IMR-90 (cell line): ENCODE measurements around the gene TUSC2.

Experiments
- CTCF ChIP-seq: conservative IDR thresholded peaks from 2 replicates; pipeline ENCODE4 v1.5.1; 2012; ENCODE audit warnings: mild to moderate bottlenecking, low read depth, low read length, improper control_type of control experiment
- NFE2L2 ChIP-seq: fragments of 150-350 bp; IDR thresholded peaks from 2 replicates; pipeline ENCODE4 v1.6.1; 2016; ENCODE audit warnings: low read depth, mild to moderate bottlenecking, low read length
- POLR2A ChIP-seq: IDR thresholded peaks from 2 replicates; pipeline ENCODE4 v1.6.1; 2012; ENCODE audit warnings: mild to moderate bottlenecking, low read depth, low read length
- USF2 ChIP-seq: fragments of 150-350 bp; IDR thresholded peaks from 2 replicates; pipeline ENCODE4 v1.6.1; 2017; ENCODE audit warnings: mild to moderate bottlenecking, antibody characterized with exemption, low read length, low read depth

GRCh38 chr3:50352781-50353180, 24.8 kb upstream of the TUSC2 start:
- peak; percentile 31; the same call in 1 of the 2 replicates for TF ChIP-seq CTCF
- TF ChIP-seq NFE2L2 = no peak
- no peak for TF ChIP-seq USF2
- TF ChIP-seq POLR2A = no peak
